K562 (cell line): ENCODE measurements around the gene APOC1. TPM values are rescaled to one million over a fixed set of nuclear protein-coding genes. Genes with fewer than 3 reads are reported as not detected.
"Not testable (repeated sequence)": the region's sequence is repeated elsewhere in the genome, so short reads cannot be mapped to it uniquely, and the experiment has no call there.

Experiments
- ATAC-seq: fragments of 200-7000 bp; cut with Tn5 transposase; 3 replicates; pipeline ENCODE4 v1.9.1; 2020; ENCODE audit warnings: moderate library complexity
- Bru-seq: library from RNA; stranded (reverse); fragments of 400-500 nt; gene quantifications from one replicate; lab custom pipeline; 2021; lab: Mats Ljungman, UMichigan
- BruChase-seq, 2 experiments: library from RNA; stranded (reverse); fragments of 400-500 nt; gene quantifications; one replicate each; lab custom pipeline; 2021; lab: Mats Ljungman, UMichigan
- BruUV-seq: library from RNA; stranded (reverse); fragments of 400-500 nt; replicated peaks from 2 replicates; lab custom pipeline; 2021; lab: Mats Ljungman, UMichigan
- CTCF ChIA-PET: fragments of 300-600 bp; formaldehyde crosslinking; extraction: SDS; loops from one replicate; lab custom pipeline; 2021; ENCODE audit warnings: low intra/inter-chr PET ratio; lab: Yijun Ruan, JAX
- POLR2A ChIA-PET: fragments of 300-600, 350-650 bp; sonication (Branson Sonifier 250); formaldehyde crosslinking; extraction: SDS; loops from one replicate; lab custom pipeline; 2021; ENCODE audit warnings: antibody characterized with exemption, inconsistent platforms; lab: Yijun Ruan, JAX
- DNase-seq, 4 experiments: peaks; one replicate each; pipeline versions ENCODE4 v3.0.0 to v3.0.0-alpha.2; 2011 to 2018; ENCODE audit warnings: low spot score in 3 of 4, mixed read lengths in 3 of 4; ENCODE audit errors: extremely low read depth in 1 of 4
- FAIRE-seq: peaks from 2 replicates; lab custom pipeline; 2011; peaks lifted over from hg19 to GRCh38; lab: Jason Lieb, UNC
- H2AFZ ChIP-seq: 2 replicates; pipeline ENCODE4 v1.6.0; 2011; ENCODE audit warnings: low read depth, low read length, control low read depth, inconsistent platforms
- H3K27ac ChIP-seq: fragments of 200-600 bp; 3 replicates; pipeline ENCODE4 v1.8.0; 2011; ENCODE audit warnings: low read depth, mild to moderate bottlenecking, control low read depth, inconsistent platforms, low read length, moderate library complexity, mixed read lengths; ENCODE audit errors: extremely low read depth
- H3K27me3 ChIP-seq, 2 experiments: fragments of 300-600 bp in 1 of 2; 2 replicates in 1 of 2; 3 replicates in 1 of 2; pipeline versions ENCODE4 v1.6.0 to v1.8.0; 2011; ENCODE audit warnings: inconsistent platforms in 2 of 2, low read length in 2 of 2, mild to moderate bottlenecking in 1 of 2, mixed read lengths in 1 of 2, moderate library complexity in 1 of 2; ENCODE audit not compliant: control insufficient read depth in 2 of 2, insufficient read depth in 2 of 2
- H3K36me3 ChIP-seq: fragments of 300-600 bp; 3 replicates; pipeline ENCODE4 v1.8.0; 2011; ENCODE audit warnings: mild to moderate bottlenecking, low read length, inconsistent platforms; ENCODE audit not compliant: control insufficient read depth, insufficient read depth
- H3K4me1 ChIP-seq, 2 experiments: fragments of 200-600 bp in 1 of 2; replicated peaks in 1 of 2; 2 replicates in 1 of 2; 3 replicates in 1 of 2; pipeline versions ENCODE4 v1.5.1 to v1.8.0; 2011; ENCODE audit warnings: inconsistent platforms in 2 of 2, low read length in 2 of 2, mild to moderate bottlenecking in 1 of 2, mixed read lengths in 1 of 2, moderate library complexity in 1 of 2; ENCODE audit not compliant: control insufficient read depth in 2 of 2, insufficient read depth in 2 of 2
- H3K4me2 ChIP-seq: 2 replicates; pipeline ENCODE4 v1.6.1; 2011; ENCODE audit warnings: low read length, control low read depth, inconsistent platforms, mixed read lengths; ENCODE audit not compliant: insufficient read depth
- H3K4me3 ChIP-seq: fragments of 200-600 bp; sonication (generic), shearing (Covaris generic); 2 replicates; pipeline ENCODE4 v1.5.1; 2016; ENCODE audit warnings: control low read depth, inconsistent platforms
- H3K79me2 ChIP-seq: fragments of 200-600 bp; 3 replicates; pipeline ENCODE4 v1.8.0; 2011; ENCODE audit warnings: low read length, inconsistent platforms; ENCODE audit not compliant: control insufficient read depth, insufficient read depth
- H3K9ac ChIP-seq, 2 experiments: 2 replicates each; pipeline versions ENCODE4 v1.6.0 to v1.6.1; 2011; ENCODE audit warnings: low read depth in 2 of 2, low read length in 2 of 2, control low read depth in 1 of 2, inconsistent platforms in 1 of 2, mild to moderate bottlenecking in 1 of 2, mixed read lengths in 1 of 2; ENCODE audit not compliant: insufficient read depth in 1 of 2
- H3K9me1 ChIP-seq: one replicate; pipeline ENCODE4 v1.6.0; 2011; ENCODE audit warnings: inconsistent platforms, mild to moderate bottlenecking, low read length, moderate library complexity; ENCODE audit not compliant: control insufficient read depth, insufficient read depth
- H3K9me3 ChIP-seq: replicated peaks from 2 replicates; pipeline ENCODE4 v1.5.1; 2011; ENCODE audit warnings: low read depth, low read length, inconsistent platforms; ENCODE audit not compliant: control insufficient read depth, insufficient read depth
- H4K20me1 ChIP-seq: replicated peaks from 2 replicates; pipeline ENCODE4 v1.6.1; 2011; ENCODE audit warnings: low read length, inconsistent platforms, mixed read lengths; ENCODE audit not compliant: control insufficient read depth, insufficient read depth
- ATF1 ChIP-seq, 2 experiments: fragments of 450-650 bp in 1 of 2; IDR thresholded peaks; 2 replicates each; pipeline ENCODE4 v1.6.1; 2016; ENCODE audit warnings: missing compliant biosample characterization in 1 of 2, missing genetic modification characterization in 1 of 2
- CC2D1A ChIP-seq: fragments of 450-650 bp; IDR thresholded peaks from 2 replicates; pipeline ENCODE4 v1.6.1; 2017; ENCODE audit warnings: mild to moderate bottlenecking
- CEBPB ChIP-seq: fragments of 450-650 bp; IDR thresholded peaks from 2 replicates; pipeline ENCODE4 v1.6.1; 2016; ENCODE audit warnings: missing genetic modification characterization, missing compliant biosample characterization
- HDAC2 ChIP-seq: fragments of 450-650 bp; IDR thresholded peaks from 2 replicates; pipeline ENCODE4 v1.6.1; 2016; ENCODE audit warnings: mild to moderate bottlenecking
- RB1 ChIP-seq: fragments of 450-650 bp; IDR thresholded peaks from 2 replicates; pipeline ENCODE4 v1.6.1; 2017; ENCODE audit warnings: low read depth, mild to moderate bottlenecking
- RCOR1 ChIP-seq, 2 experiments: IDR thresholded peaks; 2 replicates each; pipeline ENCODE4 v1.6.1; 2012; ENCODE audit warnings: low read depth in 2 of 2, low read length in 2 of 2, borderline replicate concordance in 1 of 2, improper control_type of control experiment in 1 of 2
- SREBF2 ChIP-seq: sonication (generic); formaldehyde crosslinking; IDR thresholded peaks from 2 replicates; pipeline ENCODE4 v1.4.0; 2020; ENCODE audit warnings: mild to moderate bottlenecking, missing genetic modification reagents
- TOE1 ChIP-seq, 2 experiments: fragments of 450-650 bp in 1 of 2; sonication (generic) in 1 of 2; formaldehyde crosslinking in 1 of 2; IDR thresholded peaks; 2 replicates each; pipeline versions ENCODE4 v1.7.1 to v1.8.0; 2016 to 2022; ENCODE audit warnings: borderline replicate concordance in 2 of 2, mild to moderate bottlenecking in 2 of 2, antibody characterized with exemption in 1 of 2, inconsistent platforms in 1 of 2, low read depth in 1 of 2, missing genetic modification reagents in 1 of 2, moderate library complexity in 1 of 2
- TRIM28 ChIP-seq: fragments of 450-650 bp; IDR thresholded peaks from 2 replicates; pipeline ENCODE4 v1.6.1; 2017
- ZNF263 ChIP-seq: sonication (generic); formaldehyde crosslinking; IDR thresholded peaks from 2 replicates; pipeline ENCODE4 v1.8.0; 2022; ENCODE audit warnings: mild to moderate bottlenecking, missing genetic modification reagents, borderline replicate concordance
- WGBS: fragments of 100-300 bp; shearing (Covaris generic); methylation state at CpG from one replicate; pipeline ENCODE4 v1.1.6; 2016; ENCODE audit warnings: low coverage, mixed read lengths; ENCODE audit not compliant: insufficient coverage; ENCODE audit errors: missing lambda C conversion rate; 5-methylcytosine and 5-hydroxymethylcytosine counted together
- in situ Hi-C: fragments of 300-500 bp; cut with MboI; formaldehyde crosslinking; loops from 4 replicates; pipeline ENCODE4 v1.15.0; 2018; ENCODE audit warnings: inconsistent platforms, mixed read lengths
- intact Hi-C: fragments of 100-400 bp; cut with micrococcal nuclease; formaldehyde crosslinking; loops from 2 replicates; pipeline ENCODE4 v1.14.2; 2022
- long read RNA-seq, 3 experiments: library from polyadenylated mRNA in 2 of 3; library from RNA in 1 of 3; unstranded in 2 of 3; stranded (forward) in 1 of 3; transcript quantifications; one replicate each; pipeline ENCODE4 v2.0.0, GENCODE V29; 2019 to 2022
- polyA minus RNA-seq, 3 experiments: library from RNA; depleted of rRNA, polyadenylated mRNA; stranded (reverse); fragments of >200 nt; gene quantifications; 2 replicates each; pipeline ENCODE4 v1.2.3, GENCODE V29; 2011
- polyA plus RNA-seq, 8 experiments: library from polyadenylated mRNA; depleted of rRNA in 4 of 8; stranded (reverse) in 5 of 8; unstranded in 3 of 8; fragments of >200 nt; fragmentation: Nextera tagmentation in 2 of 8; fragmentation: Illumina TruSeq in 1 of 8; extraction: Ambion mirVana in 2 of 8; extraction: Trizol in 1 of 8; gene quantifications; 2 replicates each; pipeline versions ENCODE4 v1.2.1 to v1.2.3, GENCODE V29; 2011 to 2014; ENCODE audit warnings: inconsistent platforms in 1 of 8, missing spikeins in 1 of 8
- total RNA-seq, 7 experiments: library from RNA; depleted of rRNA in 6 of 7; stranded (reverse); fragments of >200 nt in 6 of 7; fragmentation: Illumina TruSeq in 2 of 7; extraction: Trizol in 2 of 7; gene quantifications; 2 replicates each; pipeline versions ENCODE4 v1.2.1 to v1.2.3, GENCODE V29; 2011 to 2021; ENCODE audit warnings: low replicate concordance in 1 of 7
- TF ChIP-seq, protein P1 (sequence below), 2 experiments: fragments of 450-650 bp in 1 of 2; sonication (generic) in 1 of 2; formaldehyde crosslinking in 1 of 2; IDR thresholded peaks in 1 of 2; conservative IDR thresholded peaks in 1 of 2; 2 replicates each; pipeline versions ENCODE4 v1.6.1 to v1.8.1; 2016 to 2023; ENCODE audit warnings: mild to moderate bottlenecking in 2 of 2, moderate library complexity in 2 of 2, inconsistent platforms in 1 of 2, missing genetic modification reagents in 1 of 2
- TF ChIP-seq, protein P2 (sequence below): fragments of 450-650 bp; IDR thresholded peaks from 2 replicates; pipeline ENCODE4 v1.6.1; 2016

Gene APOC1
- 15.7 and 30.4 TPM in 2 replicates for total RNA-seq (2011; cell fraction: chromatin; rRNA removed; ENCODE audit: low replicate concordance)
- 70.0 and 74.0 TPM in 2 replicates for total RNA-seq (2011; cell fraction: nucleolus; rRNA removed)
- total RNA-seq (2011; cell fraction: nucleoplasm; rRNA removed): 46.3 and 59.4 TPM in 2 replicates
- 151 and 190 TPM in 2 replicates for total RNA-seq (2014; rRNA removed)
- 134 and 155 TPM in 2 replicates for total RNA-seq (2014; rRNA removed; fragmentation: Illumina TruSeq; extraction: Trizol)
- total RNA-seq (2015; rRNA removed; fragmentation: Illumina TruSeq; extraction: Trizol): 305 and 312 TPM in 2 replicates
- total RNA-seq (2021): 220 and 308 TPM in 2 replicates
- 115 and 174 TPM in 2 replicates for polyA plus RNA-seq (2011; rRNA removed)
- 112 and 124 TPM in 2 replicates for polyA plus RNA-seq (2011; cell fraction: cytosol; rRNA removed)
- polyA plus RNA-seq (2011; cell fraction: nucleus; rRNA removed): 50.9 and 80.6 TPM in 2 replicates
- 460 and 496 TPM in 2 replicates for polyA plus RNA-seq (2012)
- 239 and 302 TPM in 2 replicates for polyA plus RNA-seq (2014; fragmentation: Illumina TruSeq; extraction: Trizol)
- 100 to 1,000 TPM; 371 to 408 TPM for polyA plus RNA-seq (2014; fragmentation: Nextera tagmentation; extraction: Ambion mirVana)
- 184 and 227 TPM in 2 replicates for polyA plus RNA-seq (2014; rRNA removed)
- 22.7 and 22.9 TPM in 2 replicates for polyA minus RNA-seq (2011; rRNA and poly(A)+ RNA removed)
- 60.6 and 76.4 TPM in 2 replicates for polyA minus RNA-seq (2011; cell fraction: cytosol; rRNA and poly(A)+ RNA removed)
- 2.2 and 14.6 TPM in 2 replicates for polyA minus RNA-seq (2011; cell fraction: nucleus; rRNA and poly(A)+ RNA removed)
- percentile 80 among the genes with signal in this experiment for Bru-seq, nascent RNA
- BruChase-seq, experiment 1, labeled RNA remaining after a 2-hour chase: percentile 75 among the genes with signal in this experiment
- BruChase-seq, experiment 2, labeled RNA remaining after a 6-hour chase: percentile 75 among the genes with signal in this experiment
- long read RNA-seq, experiment 1, transcript APOC1-208 (4 exons, 430 nt): major isoform, 44 of 77 reads
- long read RNA-seq, experiment 1, partial matches to known transcripts: 26 of 77 reads
- long read RNA-seq, experiment 1, other reads (novel, unspliced or antisense): 5 of 77 reads
- long read RNA-seq, experiment 2, transcript APOC1-208 (4 exons, 430 nt): major isoform, 44 of 163 reads
- long read RNA-seq, experiment 2, partial matches to known transcripts: 101 of 163 reads
- long read RNA-seq, experiment 2, other reads (novel, unspliced or antisense): 12 of 163 reads
- long read RNA-seq, experiment 3, transcript APOC1-208 (4 exons, 430 nt): major isoform, 50 of 73 reads
- long read RNA-seq, experiment 3, partial matches to known transcripts: 16 of 73 reads
- long read RNA-seq, experiment 3, other reads (novel, unspliced or antisense): 4 of 73 reads

DNA sequence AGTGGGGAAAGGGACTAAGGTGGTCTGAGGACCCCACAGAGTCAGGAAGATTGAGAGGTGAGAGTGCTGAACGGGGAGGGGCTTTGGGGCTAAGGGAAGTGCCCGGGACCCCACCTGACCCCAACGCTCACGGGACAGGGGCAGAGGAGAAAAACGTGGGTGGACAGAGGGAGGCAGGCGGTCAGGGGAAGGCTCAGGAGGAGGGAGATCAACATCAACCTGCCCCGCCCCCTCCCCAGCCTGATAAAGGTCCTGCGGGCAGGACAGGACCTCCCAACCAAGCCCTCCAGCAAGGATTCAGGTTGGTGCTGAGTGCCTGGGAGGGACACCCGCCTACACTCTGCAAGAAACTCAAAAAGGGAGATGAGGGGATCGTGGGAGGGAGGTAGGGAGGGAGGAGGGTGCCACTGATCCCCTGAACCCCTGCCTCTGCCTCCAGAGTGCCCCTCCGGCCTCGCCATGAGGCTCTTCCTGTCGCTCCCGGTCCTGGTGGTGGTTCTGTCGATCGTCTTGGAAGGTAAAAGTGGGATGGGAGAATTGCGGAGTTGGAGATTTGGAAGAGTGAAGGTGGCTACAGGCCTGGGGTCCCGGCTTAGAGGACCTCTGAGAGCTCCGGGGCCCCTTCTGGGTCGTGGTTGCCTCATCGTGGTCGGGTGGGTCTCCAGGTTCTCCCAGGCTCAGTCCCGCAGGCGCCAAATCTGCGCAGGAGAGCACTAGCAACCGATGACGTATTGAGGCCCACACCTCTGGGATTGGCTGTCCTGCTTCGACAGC, at the start of gene APOC1:
Gene APOC1 (plus strand): TSS at position 176 of the 774 bp plus-strand sequence. CDS start 284 bp downstream, at position 460.
- H3K27me3 ChIP-seq; H3K9me3 ChIP-seq; H4K20me1 ChIP-seq; H3K79me2 ChIP-seq; H3K9me1 ChIP-seq; TF ChIP-seq TOE1 (CRISPR knock-in tag; IDR thresholded peaks at IDR 0.05; ENCODE audit: borderline replicate concordance, low read depth): not testable (repeated sequence)
- peak within 1 kb of the TSS; percentile 91 for H3K27ac ChIP-seq
- ATAC-seq: peak; percentile 92
- H3K4me3 ChIP-seq: peak within 1 kb of the TSS; percentile 43
- peak within 1 kb of the TSS; percentile 98 for H2AFZ ChIP-seq
- peak; percentile 79 to 92 (median 86) for DNase-seq
- BruUV-seq: TSS peak; percentile 93
- peak; percentile 80 for FAIRE-seq
- WGBS: under 1% methylated on average over 19 of the region's 28 CpGs
- in situ Hi-C loops (loop anchor here (5.0 kb wide), 1 partner anchor 38 kb away; no protein-coding TSS in a partner anchor), intact Hi-C loops (loop anchor here (2.0 kb wide), 1 partner anchor 24 kb away; the partner anchor contains the start of gene TOMM40)
- POLR2A ChIA-PET: interaction anchor here (0.6 to 2.1 kb wide), 9 partner anchors 8 to 236 kb away, joined by 3 to 11 read pairs (median 3); partner anchors contain the start of gene APOE
- CTCF ChIA-PET: interaction anchor here (1.0 kb wide), 1 partner anchor 37 kb away, joined by 3 read pairs; no protein-coding TSS in a partner anchor
- H3K36me3 ChIP-seq: peaks cover 14% of the 10 kb centered on the region; the same call in 1 of the 3 replicates
- peak within 1 kb of the TSS; percentile 67 for H3K4me2 ChIP-seq
- H3K9ac ChIP-seq: peak within 1 kb of the TSS; percentile 85 to 92
- peaks cover 35 to 66% of the 10 kb centered on the region in 2 experiments for H3K4me1 ChIP-seq
- TF ChIP-seq TOE1 (IDR thresholded peaks at IDR 0.05; ENCODE audit: borderline replicate concordance): peak; percentile 62; the same call in 1 of the 2 replicates
- TF ChIP-seq TRIM28: peak; percentile 38; the same call in 1 of the 2 replicates
- TF ChIP-seq, protein P1, sequence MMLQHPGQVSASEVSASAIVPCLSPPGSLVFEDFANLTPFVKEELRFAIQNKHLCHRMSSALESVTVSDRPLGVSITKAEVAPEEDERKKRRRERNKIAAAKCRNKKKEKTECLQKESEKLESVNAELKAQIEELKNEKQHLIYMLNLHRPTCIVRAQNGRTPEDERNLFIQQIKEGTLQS (IDR thresholded peaks at IDR 0.05): peak; percentile 71
- TF ChIP-seq, protein P1 (CRISPR knock-in tag; conservative IDR thresholded peaks at IDR 0.05): peak; percentile 40; the same call in 1 of the 2 replicates
- peak; percentile 81; the same call in 1 of the 2 replicates for TF ChIP-seq HDAC2
- TF ChIP-seq ATF1 (CRISPR knock-in tag; IDR thresholded peaks at IDR 0.05): peak; percentile 68
- peak; percentile 98 for TF ChIP-seq ATF1 (tag; IDR thresholded peaks at IDR 0.05)
- peak; percentile 59 for TF ChIP-seq CEBPB
- TF ChIP-seq RB1: 0 out of 2 replicates have a peak, but pooled peaks have one; percentile 7
- TF ChIP-seq ZNF263 (CRISPR knock-in tag): peak; percentile 93
- TF ChIP-seq RCOR1 (IDR thresholded peaks at IDR 0.05; ENCODE audit: borderline replicate concordance in 1 of 2, low read depth in 2 of 2, low read length in 2 of 2): peak in 1 of 2 experiments; percentile 80; a peak in 1 of 4 replicates
- TF ChIP-seq CC2D1A: peak; percentile 45
- TF ChIP-seq, protein P2, sequence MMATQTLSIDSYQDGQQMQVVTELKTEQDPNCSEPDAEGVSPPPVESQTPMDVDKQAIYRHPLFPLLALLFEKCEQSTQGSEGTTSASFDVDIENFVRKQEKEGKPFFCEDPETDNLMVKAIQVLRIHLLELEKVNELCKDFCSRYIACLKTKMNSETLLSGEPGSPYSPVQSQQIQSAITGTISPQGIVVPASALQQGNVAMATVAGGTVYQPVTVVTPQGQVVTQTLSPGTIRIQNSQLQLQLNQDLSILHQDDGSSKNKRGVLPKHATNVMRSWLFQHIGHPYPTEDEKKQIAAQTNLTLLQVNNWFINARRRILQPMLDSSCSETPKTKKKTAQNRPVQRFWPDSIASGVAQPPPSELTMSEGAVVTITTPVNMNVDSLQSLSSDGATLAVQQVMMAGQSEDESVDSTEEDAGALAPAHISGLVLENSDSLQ: peak; percentile 49
- 0 out of 2 replicates have a peak, but pooled peaks have one; percentile 16 for TF ChIP-seq SREBF2
